HK-2 (cell line): ENCODE measurements around the gene MTCL1.

Experiments
- DNase-seq: peaks from one replicate; pipeline ENCODE4 v3.0.0-alpha.2; 2018; ENCODE audit not compliant: unreplicated experiment

Gene MTCL1

DNA sequence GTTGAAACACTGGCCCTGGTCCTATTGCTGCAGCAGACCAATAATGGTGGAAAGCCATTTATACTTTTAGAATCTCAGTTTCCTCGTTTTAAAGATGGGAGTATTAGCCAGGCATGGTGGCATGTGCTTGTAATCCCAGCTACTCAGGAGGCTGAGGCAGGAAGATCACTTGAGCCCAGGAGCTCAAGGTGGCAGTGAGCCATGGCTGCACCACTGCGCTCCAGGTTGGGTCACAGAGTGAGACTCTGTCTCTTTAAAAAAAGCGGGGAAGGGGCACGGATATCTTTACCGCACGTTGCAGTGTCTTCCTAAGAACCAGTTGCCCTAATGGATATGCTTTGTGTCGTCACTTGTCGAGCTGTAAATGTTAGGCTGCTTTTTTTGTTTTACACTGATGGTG is 8.3 kb downstream of the MTCL1 start:
- no peak for DNase-seq

GRCh38 chr18:8715599-8715998 is 10.2 kb downstream of the MTCL1 start:
- no peak for DNase-seq

DNA sequence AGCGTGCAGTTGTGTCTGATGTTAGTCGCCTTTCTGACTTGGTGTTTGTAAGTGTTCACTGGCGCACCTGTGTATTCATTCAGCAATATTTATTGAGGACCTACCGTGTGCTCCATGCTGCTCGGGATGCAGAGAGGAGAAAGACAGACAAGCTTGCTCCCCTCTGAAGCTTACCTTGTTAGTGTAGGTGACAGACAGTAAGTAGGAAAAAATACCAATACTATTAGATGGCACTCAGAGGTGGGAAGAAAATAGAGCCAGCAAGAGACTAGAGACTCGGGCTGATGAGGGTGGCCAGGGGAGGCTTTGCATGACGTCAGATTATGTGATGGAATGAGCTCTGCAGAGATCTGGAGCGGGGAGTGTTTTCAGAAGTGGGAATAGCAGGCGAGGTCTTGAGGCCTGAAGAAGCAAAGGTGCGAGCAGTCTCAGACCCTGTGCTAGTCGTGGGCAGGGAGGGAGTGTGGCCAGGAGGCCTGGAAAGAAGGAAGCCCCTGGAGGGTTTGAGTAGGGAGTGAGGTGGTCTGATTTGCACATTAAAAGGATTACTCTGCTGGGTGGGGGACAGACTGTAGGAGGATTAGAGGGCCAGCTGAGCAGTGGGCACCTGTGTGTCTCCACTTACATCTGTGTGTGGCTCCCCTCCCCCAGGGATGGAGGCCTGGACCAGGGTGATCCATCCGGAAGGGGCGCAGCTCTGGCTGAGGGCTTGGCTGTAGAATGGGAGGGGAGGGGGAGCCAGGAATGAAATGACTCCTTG is 11.8 kb downstream of the MTCL1 start:
- DNase-seq: no peak

- no peak for DNase-seq
Measured at GRCh38 chr18:8718401-8718913, 13.1 kb downstream of the MTCL1 start.

- no peak for DNase-seq
Measured at GRCh38 chr18:8719192-8719591, 13.8 kb downstream of the MTCL1 start.

DNA sequence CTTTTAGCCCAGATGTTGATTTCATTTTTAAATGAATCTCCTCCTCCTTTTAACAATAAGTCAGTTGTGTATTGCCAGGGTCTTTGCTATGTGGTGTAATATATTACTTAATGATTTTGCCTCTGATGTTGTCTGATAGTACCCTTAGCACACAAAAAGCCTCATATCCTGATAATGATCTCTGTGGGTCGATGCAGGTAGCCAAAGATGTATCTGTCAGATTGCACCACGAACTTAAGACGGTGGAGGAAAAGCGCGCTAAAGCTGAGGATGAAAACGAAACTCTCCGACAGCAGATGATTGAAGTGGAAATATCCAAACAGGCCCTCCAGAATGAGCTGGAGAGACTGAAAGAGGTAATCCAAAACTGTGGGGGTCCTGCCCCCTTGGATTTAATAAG is 14.8 kb downstream of the MTCL1 start:
- no peak for DNase-seq

- DNase-seq: no peak
Measured at GRCh38 chr18:8721094-8721669, 15.8 kb downstream of the MTCL1 start.

DNA sequence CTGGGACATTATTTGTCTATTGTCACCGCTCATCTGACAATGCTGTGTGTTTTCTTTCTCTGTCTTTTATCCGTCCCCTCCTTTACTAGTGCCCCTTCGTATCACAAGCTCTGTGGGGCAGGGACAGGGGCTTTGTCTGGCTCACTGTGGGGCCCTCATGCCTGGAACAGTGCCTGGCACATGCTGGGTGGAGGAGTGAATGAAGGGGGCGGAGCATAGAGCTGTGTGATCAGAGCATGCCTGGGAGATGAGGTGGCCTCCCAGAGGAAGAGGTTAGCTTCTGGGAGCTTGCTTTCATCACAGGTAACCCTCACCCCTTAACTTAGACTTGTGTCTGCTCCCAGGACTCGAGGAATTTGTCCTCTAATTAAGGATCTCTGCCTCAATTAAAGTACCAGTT is 16.4 kb downstream of the MTCL1 start:
- peak; percentile 47 for DNase-seq

- no peak for DNase-seq
Measured at GRCh38 chr18:8722946-8723820, 17.8 kb downstream of the MTCL1 start.

DNA sequence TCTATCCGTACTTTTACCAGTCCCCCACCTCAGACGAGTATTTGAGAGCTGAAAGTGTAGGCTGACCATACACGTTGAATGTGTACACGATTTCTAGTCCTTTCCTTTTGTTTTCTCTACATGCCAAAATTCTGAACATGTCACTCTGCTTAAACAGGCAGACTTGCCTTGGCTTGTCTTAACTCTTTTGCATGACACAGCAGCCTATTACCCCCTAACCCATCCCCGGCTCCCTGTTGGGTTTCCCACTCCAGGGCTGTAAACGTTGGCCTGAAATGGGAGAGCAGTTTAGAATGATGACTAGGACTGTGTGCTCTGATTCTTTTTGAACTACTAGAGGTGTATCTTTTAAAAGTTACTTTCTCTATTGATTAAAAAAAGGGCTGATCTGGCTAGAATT is 19.1 kb downstream of the MTCL1 start:
- DNase-seq: no peak

- no peak for DNase-seq
Measured at GRCh38 chr18:8726281-8726680, 20.9 kb downstream of the MTCL1 start.

GRCh38 chr18:8726963-8727705 is 21.8 kb downstream of the MTCL1 start:
- no peak for DNase-seq

- DNase-seq: no peak
Measured at GRCh38 chr18:8730080-8730827, 24.9 kb downstream of the MTCL1 start.

- no peak for DNase-seq
Measured at GRCh38 chr18:8732442-8733360, 27.3 kb downstream of the MTCL1 start.

DNA sequence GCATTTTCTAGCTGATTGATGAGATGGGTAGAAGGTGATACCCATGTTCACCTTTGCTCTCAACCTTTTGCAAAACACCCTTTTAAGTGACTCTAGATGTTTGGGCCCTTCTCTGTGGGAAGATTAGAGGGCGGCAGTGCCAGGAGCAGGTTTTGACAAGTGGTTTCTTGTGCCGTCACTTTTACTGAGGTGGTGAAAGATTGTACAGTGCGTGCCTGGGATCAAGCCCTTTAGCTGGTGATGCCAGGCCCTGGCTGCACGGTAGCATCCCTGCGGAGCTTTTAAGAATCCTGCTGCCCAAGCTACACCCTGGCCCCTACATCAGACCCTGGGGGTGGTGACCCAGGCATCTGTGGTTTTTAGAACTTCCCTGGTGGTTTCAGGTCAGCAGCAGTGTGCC is 29.1 kb downstream of the MTCL1 start:
- no peak for DNase-seq

DNA sequence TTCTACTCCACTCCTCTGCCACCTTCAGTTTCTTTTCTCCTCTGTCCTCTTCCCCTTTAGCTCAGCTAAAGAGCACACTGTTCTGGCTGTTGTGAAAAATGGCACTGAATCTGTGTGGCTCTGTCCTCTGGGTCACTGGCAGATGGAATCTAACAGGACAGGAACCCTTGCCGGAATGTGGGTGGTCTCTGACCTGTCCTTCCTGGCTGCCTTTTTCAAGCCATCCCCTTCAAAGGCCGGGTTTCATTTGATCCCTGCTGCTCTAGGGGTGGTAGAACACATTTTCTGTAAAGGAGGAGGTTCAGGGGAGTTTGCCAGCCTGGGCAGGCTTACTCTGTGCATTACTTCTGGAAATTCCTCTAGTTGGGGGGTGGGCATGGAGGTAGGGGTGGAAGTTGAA is 29.9 kb downstream of the MTCL1 start:
- no peak for DNase-seq

GRCh38 chr18:8741117-8741516 is 35.8 kb downstream of the MTCL1 start:
- no peak for DNase-seq

GRCh38 chr18:8741532-8741931 is 36.2 kb downstream of the MTCL1 start:
- DNase-seq: no peak

- DNase-seq: no peak
Measured at GRCh38 chr18:8742387-8743361, 37.3 kb downstream of the MTCL1 start.
